Left ventricle myocardium inferior (tissue), 1 donor: ENCODE results near the gene LIPC. TPM values are rescaled to one million over a fixed set of nuclear protein-coding genes. Genes with fewer than 3 reads are reported as not detected.

Experiments
- DNase-seq: peaks from one replicate; pipeline ENCODE4 v3.0.0-alpha.2; 2020
- H3K27ac ChIP-seq: fragments of 200-600 bp; replicated peaks from 2 replicates; pipeline ENCODE4 v1.8.0; 2021
- H3K27me3 ChIP-seq: fragments of 200-600 bp; 2 replicates; pipeline ENCODE4 v1.8.0; 2021; ENCODE audit warnings: low read depth
- H3K36me3 ChIP-seq: fragments of 200-600 bp; 2 replicates; pipeline ENCODE4 v1.8.0; 2021
- H3K4me1 ChIP-seq: fragments of 200-600 bp; 2 replicates; pipeline ENCODE4 v1.8.0; 2021
- H3K4me3 ChIP-seq: fragments of 200-600 bp; 2 replicates; pipeline ENCODE4 v1.8.0; 2021; ENCODE audit warnings: mild to moderate bottlenecking, moderate library complexity
- H3K9me3 ChIP-seq: fragments of 200-600 bp; replicated peaks from 2 replicates; pipeline ENCODE4 v1.8.0; 2021
- CTCF ChIP-seq: fragments of 200-600 bp; IDR thresholded peaks from 2 replicates; pipeline ENCODE4 v1.8.0; 2021; ENCODE audit warnings: antibody characterized with exemption, mild to moderate bottlenecking, borderline replicate concordance
- intact Hi-C: fragments of 100-400 bp; cut with micrococcal nuclease; formaldehyde crosslinking; loops from one replicate; pipeline ENCODE4 v1.11.0; 2022
- total RNA-seq: library from RNA; stranded (reverse); fragmentation: NEBNext Ultra II Directional; extraction: Animal tissue kit (Norgen Biotek cat#: 25700); gene quantifications from one replicate; pipeline ENCODE4 v1.2.1, GENCODE V29; 2021
- donor health status: DM: no; HTN: yes; CAD: no; lungs with severe emphysema.

LIPC gene
- total RNA-seq, 1 donor from 2014 or later: 1.5 TPM

- H3K27ac ChIP-seq: no peak overlapping the region
- H3K4me3 ChIP-seq: no peak overlapping the region
- TF ChIP-seq CTCF: no peak
- intact Hi-C loops: no loop called here
- H3K27me3 ChIP-seq: no peaks in the 10 kb centered on the region
- peaks cover 33% of the 10 kb centered on the region for H3K4me1 ChIP-seq
- no peak for DNase-seq
- no peaks in the 10 kb centered on the region for H3K9me3 ChIP-seq
- H3K36me3 ChIP-seq: no peaks in the 10 kb centered on the region
Measured at GRCh38 chr15:58506064-58506490, 74.3 kb downstream of the LIPC start.

GRCh38 chr15:58506783-58507668, 75.2 kb downstream of the LIPC start:
- no peak for DNase-seq
- TF ChIP-seq CTCF: no peak
- Histone ChIP-seq H3K4me3 (no peak overlapping the region), H3K27me3 (no peaks in the 10 kb centered on the region), H3K27ac (no peak overlapping the region), H3K9me3 (no peaks in the 10 kb centered on the region), H3K4me1 (peaks cover 33% of the 10 kb centered on the region), H3K36me3 (no peaks in the 10 kb centered on the region)
- intact Hi-C loops: no loop called here

GRCh38 chr15:58509556-58509955, 77.8 kb downstream of the LIPC start:
- no peak for TF ChIP-seq CTCF

GRCh38 chr15:58510715-58511598, 79.2 kb downstream of the LIPC start:
- no peak overlapping the region for H3K27ac ChIP-seq
- TF ChIP-seq CTCF: no peak

More at GRCh38 chr15:58509556-58509955, 77.8 kb downstream of the LIPC start:
- Histone ChIP-seq H3K4me3 (no peak overlapping the region), H3K27me3 (no peaks in the 10 kb centered on the region), H3K36me3 (no peaks in the 10 kb centered on the region), H3K27ac (no peak overlapping the region), H3K9me3 (no peaks in the 10 kb centered on the region), H3K4me1 (peaks cover 30% of the 10 kb centered on the region)
- DNase-seq: no peak
- intact Hi-C loops: no loop called here

GRCh38 chr15:58511599-58511987, 79.8 kb downstream of the LIPC start:
- H3K4me3 ChIP-seq: no peak overlapping the region
- no peaks in the 10 kb centered on the region for H3K27me3 ChIP-seq
- TF ChIP-seq CTCF: no peak
- intact Hi-C loops: no loop called here
- H3K9me3 ChIP-seq: no peaks in the 10 kb centered on the region
- H3K4me1 ChIP-seq: peaks cover 11% of the 10 kb centered on the region
- H3K27ac ChIP-seq: no peak overlapping the region
- H3K36me3 ChIP-seq: no peaks in the 10 kb centered on the region
- no peak for DNase-seq

More at GRCh38 chr15:58510715-58511598, 79.2 kb downstream of the LIPC start:
- Histone ChIP-seq H3K27me3 (no peaks in the 10 kb centered on the region), H3K9me3 (no peaks in the 10 kb centered on the region), H3K4me3 (no peak overlapping the region), H3K4me1 (peaks cover 16% of the 10 kb centered on the region), H3K36me3 (no peaks in the 10 kb centered on the region)
- DNase-seq: no peak
- intact Hi-C loops: no loop called here
